Measurements from ENCODE around the gene GALE. TPM values are rescaled to one million over a fixed set of nuclear protein-coding genes. Genes with fewer than 3 reads are reported as not detected.

The GALE gene
- total and polyA plus RNA-seq, 2 of the 13 experiments (the other 11 are each of a cell fraction or from before 2014, with no cell fraction given) = 85.2 to 88.4 TPM

DNA sequence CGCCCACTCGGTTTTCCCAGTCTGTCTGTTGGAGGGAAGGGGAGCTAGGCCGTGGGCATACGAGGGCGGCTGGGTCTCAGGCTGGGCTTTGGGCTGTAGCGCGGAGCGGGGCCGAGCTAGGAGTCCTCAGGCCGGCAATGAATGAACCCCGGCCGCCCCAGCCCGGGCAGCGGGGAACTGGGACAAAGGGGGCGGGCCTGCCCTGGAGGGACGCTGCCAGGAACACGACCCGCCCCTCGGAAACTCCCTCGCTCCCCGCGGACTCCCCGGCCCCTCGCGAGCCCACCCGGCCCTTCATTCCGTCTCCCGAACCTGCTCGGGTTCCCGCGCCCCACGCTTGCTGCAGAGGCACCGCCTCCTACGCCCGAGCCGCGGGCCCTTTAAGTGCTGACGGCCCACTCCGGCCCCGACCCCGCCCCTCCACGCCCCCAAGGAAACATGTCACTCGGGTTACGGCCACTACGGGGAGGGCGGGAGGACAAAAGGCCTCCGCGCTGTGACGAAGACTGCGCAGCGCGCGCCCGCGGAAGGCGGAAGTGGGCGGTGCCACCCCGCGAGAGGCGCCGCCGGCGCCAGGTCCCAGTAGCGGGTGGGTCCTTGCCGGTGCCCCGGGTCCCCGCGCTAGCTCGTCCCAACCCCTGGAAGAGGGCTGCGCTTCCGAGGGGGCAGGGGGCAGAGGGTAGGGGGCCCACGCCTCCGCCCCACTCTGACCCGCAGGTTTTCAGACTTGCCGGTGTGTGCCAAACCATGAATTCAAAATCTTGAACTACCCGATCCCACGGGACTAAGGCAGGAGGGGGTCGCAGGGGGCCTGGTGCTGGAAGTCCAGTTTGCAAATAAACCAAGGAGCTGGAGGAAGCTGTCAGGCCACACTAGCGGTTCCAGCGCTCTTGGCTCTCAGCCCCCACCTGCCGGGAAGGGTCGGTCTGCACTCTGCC is at the start of gene GALE (continued):
- TF ChIP-seq MIXL1 (CRISPR knock-in tag; IDR thresholded peaks at IDR 0.05) = 0 out of 2 replicates have a peak, but pooled peaks have one; percentile 17
- no peak for TF ChIP-seq ZNF253 (CRISPR knock-in tag; IDR thresholded peaks at IDR 0.05; ENCODE audit: borderline replicate concordance)
- TF ChIP-seq, protein P1, sequence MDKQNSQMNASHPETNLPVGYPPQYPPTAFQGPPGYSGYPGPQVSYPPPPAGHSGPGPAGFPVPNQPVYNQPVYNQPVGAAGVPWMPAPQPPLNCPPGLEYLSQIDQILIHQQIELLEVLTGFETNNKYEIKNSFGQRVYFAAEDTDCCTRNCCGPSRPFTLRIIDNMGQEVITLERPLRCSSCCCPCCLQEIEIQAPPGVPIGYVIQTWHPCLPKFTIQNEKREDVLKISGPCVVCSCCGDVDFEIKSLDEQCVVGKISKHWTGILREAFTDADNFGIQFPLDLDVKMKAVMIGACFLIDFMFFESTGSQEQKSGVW (CRISPR knock-in tag; IDR thresholded peaks at IDR 0.05; ENCODE audit: borderline replicate concordance) = no peak
- peak; percentile 91 for TF ChIP-seq AGO2 (optimal IDR thresholded peaks at IDR 0.05; ENCODE audit: low read depth, low read length)
- no peak for TF ChIP-seq ZNF652 (CRISPR knock-in tag; IDR thresholded peaks at IDR 0.05; ENCODE audit: borderline replicate concordance, low read depth)
- TF ChIP-seq ZNF383 (CRISPR knock-in tag; IDR thresholded peaks at IDR 0.05; ENCODE audit: borderline replicate concordance) = no peak
- TF ChIP-seq HOXA5 (CRISPR knock-in tag; IDR thresholded peaks at IDR 0.05) = 0 out of 2 replicates have a peak, but pooled peaks have one; percentile 33
- TF ChIP-seq PPARG (CRISPR knock-in tag; conservative IDR thresholded peaks at IDR 0.05) = no peak
- no peak for TF ChIP-seq ZBTB42 (CRISPR knock-in tag; IDR thresholded peaks at IDR 0.05)
- TF ChIP-seq, protein P2, sequence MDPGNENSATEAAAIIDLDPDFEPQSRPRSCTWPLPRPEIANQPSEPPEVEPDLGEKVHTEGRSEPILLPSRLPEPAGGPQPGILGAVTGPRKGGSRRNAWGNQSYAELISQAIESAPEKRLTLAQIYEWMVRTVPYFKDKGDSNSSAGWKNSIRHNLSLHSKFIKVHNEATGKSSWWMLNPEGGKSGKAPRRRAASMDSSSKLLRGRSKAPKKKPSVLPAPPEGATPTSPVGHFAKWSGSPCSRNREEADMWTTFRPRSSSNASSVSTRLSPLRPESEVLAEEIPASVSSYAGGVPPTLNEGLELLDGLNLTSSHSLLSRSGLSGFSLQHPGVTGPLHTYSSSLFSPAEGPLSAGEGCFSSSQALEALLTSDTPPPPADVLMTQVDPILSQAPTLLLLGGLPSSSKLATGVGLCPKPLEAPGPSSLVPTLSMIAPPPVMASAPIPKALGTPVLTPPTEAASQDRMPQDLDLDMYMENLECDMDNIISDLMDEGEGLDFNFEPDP (CRISPR knock-in tag; conservative IDR thresholded peaks at IDR 0.05) = no peak
- TF ChIP-seq, protein P3, sequence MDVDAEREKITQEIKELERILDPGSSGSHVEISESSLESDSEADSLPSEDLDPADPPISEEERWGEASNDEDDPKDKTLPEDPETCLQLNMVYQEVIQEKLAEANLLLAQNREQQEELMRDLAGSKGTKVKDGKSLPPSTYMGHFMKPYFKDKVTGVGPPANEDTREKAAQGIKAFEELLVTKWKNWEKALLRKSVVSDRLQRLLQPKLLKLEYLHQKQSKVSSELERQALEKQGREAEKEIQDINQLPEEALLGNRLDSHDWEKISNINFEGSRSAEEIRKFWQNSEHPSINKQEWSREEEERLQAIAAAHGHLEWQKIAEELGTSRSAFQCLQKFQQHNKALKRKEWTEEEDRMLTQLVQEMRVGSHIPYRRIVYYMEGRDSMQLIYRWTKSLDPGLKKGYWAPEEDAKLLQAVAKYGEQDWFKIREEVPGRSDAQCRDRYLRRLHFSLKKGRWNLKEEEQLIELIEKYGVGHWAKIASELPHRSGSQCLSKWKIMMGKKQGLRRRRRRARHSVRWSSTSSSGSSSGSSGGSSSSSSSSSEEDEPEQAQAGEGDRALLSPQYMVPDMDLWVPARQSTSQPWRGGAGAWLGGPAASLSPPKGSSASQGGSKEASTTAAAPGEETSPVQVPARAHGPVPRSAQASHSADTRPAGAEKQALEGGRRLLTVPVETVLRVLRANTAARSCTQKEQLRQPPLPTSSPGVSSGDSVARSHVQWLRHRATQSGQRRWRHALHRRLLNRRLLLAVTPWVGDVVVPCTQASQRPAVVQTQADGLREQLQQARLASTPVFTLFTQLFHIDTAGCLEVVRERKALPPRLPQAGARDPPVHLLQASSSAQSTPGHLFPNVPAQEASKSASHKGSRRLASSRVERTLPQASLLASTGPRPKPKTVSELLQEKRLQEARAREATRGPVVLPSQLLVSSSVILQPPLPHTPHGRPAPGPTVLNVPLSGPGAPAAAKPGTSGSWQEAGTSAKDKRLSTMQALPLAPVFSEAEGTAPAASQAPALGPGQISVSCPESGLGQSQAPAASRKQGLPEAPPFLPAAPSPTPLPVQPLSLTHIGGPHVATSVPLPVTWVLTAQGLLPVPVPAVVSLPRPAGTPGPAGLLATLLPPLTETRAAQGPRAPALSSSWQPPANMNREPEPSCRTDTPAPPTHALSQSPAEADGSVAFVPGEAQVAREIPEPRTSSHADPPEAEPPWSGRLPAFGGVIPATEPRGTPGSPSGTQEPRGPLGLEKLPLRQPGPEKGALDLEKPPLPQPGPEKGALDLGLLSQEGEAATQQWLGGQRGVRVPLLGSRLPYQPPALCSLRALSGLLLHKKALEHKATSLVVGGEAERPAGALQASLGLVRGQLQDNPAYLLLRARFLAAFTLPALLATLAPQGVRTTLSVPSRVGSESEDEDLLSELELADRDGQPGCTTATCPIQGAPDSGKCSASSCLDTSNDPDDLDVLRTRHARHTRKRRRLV (CRISPR knock-in tag; IDR thresholded peaks at IDR 0.05) = peak; percentile 59; the same call in 1 of the 2 replicates
- TF ChIP-seq NR2F1 (CRISPR knock-in tag; IDR thresholded peaks at IDR 0.05) = no peak; a peak in 1 of 4 replicates
- no peak for TF ChIP-seq MAFK (conservative IDR thresholded peaks at IDR 0.05 in 1 of 2, IDR thresholded peaks at IDR 0.05 in 1 of 2; ENCODE audit: low read length in 2 of 2)
- TF ChIP-seq, protein P4, sequence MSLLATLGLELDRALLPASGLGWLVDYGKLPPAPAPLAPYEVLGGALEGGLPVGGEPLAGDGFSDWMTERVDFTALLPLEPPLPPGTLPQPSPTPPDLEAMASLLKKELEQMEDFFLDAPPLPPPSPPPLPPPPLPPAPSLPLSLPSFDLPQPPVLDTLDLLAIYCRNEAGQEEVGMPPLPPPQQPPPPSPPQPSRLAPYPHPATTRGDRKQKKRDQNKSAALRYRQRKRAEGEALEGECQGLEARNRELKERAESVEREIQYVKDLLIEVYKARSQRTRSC (CRISPR knock-in tag; IDR thresholded peaks at IDR 0.05; ENCODE audit: low read depth) = no peak
- TF ChIP-seq, protein P5, sequence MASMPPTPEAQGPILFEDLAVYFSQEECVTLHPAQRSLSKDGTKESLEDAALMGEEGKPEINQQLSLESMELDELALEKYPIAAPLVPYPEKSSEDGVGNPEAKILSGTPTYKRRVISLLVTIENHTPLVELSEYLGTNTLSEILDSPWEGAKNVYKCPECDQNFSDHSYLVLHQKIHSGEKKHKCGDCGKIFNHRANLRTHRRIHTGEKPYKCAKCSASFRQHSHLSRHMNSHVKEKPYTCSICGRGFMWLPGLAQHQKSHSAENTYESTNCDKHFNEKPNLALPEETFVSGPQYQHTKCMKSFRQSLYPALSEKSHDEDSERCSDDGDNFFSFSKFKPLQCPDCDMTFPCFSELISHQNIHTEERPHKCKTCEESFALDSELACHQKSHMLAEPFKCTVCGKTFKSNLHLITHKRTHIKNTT (CRISPR knock-in tag; IDR thresholded peaks at IDR 0.05) = no peak
- TF ChIP-seq ZNF703 (CRISPR knock-in tag; IDR thresholded peaks at IDR 0.05; ENCODE audit: borderline replicate concordance) = peak; percentile 55; the same call in 1 of the 2 replicates
- TF ChIP-seq ZNF724P (CRISPR knock-in tag; IDR thresholded peaks at IDR 0.05; ENCODE audit: borderline replicate concordance) = peak; percentile 30; the same call in 1 of the 2 replicates
- TF ChIP-seq BRCA1 (CRISPR knock-in tag; IDR thresholded peaks at IDR 0.05) = no peak
- TF ChIP-seq ZNF34 (CRISPR knock-in tag; IDR thresholded peaks at IDR 0.05; ENCODE audit: borderline replicate concordance) = no peak
